Measurements from ENCODE around the gene SLC6A18. TPM values are rescaled to one million over a fixed set of nuclear protein-coding genes. Genes with fewer than 3 reads are reported as not detected.

The SLC6A18 gene
- total and polyA plus RNA-seq, 2 donors from 2014 or later, result 1.5 TPM; not detected in 1

GRCh38 chr5:1257841-1258240 is 32.7 kb downstream of the SLC6A18 start:
- Histone ChIP-seq H3K27ac (ENCODE audit: low read depth in 2 of 2, low read length in 2 of 2) (no peak overlapping the region), H3K27me3 (ENCODE audit: control insufficient read depth, insufficient read depth, low read length) (no peaks in the 10 kb centered on the region), H3K9ac (ENCODE audit: low read length in 3 of 3) (no peak overlapping the region), H3K4me3 (ENCODE audit: low read length in 3 of 3) (no peak overlapping the region), H3K36me3 (ENCODE audit: control insufficient read depth in 2 of 3, insufficient read depth in 3 of 3, low read length in 3 of 3) (no peaks in the 10 kb centered on the region), H3K9me3 (ENCODE audit: control insufficient read depth in 2 of 3, insufficient read depth in 1 of 3, low read length in 3 of 3) (peaks cover 0 to 16% (median 0%) of the 10 kb centered on the region in 3 donors), H3K4me1 (ENCODE audit: control insufficient read depth in 2 of 3, insufficient read depth in 2 of 3, low read depth in 1 of 3, low read length in 3 of 3) (no peaks in the 10 kb centered on the region)
- intact Hi-C loops (cut with DNase I), result no loop called here
- no peak for FAIRE-seq
- TF ChIP-seq CTCF (IDR thresholded peaks at IDR 0.05; ENCODE audit: borderline replicate concordance, extremely low read depth, insufficient read depth), result no peak
- no peak for DNase-seq

GRCh38 chr5:1259806-1260480 is 34.8 kb downstream of the SLC6A18 start:
- DNase-seq (no peak), FAIRE-seq (no peak)
- Histone ChIP-seq H3K4me3 (ENCODE audit: low read length in 3 of 3) (no peak overlapping the region), H3K9me3 (ENCODE audit: control insufficient read depth in 2 of 3, insufficient read depth in 1 of 3, low read length in 3 of 3) (peaks cover 0 to 16% (median 0%) of the 10 kb centered on the region in 3 donors), H3K9ac (ENCODE audit: low read length in 3 of 3) (no peak overlapping the region), H3K27ac (ENCODE audit: low read depth in 2 of 2, low read length in 2 of 2) (no peak overlapping the region), H3K36me3 (ENCODE audit: control insufficient read depth in 2 of 3, insufficient read depth in 3 of 3, low read length in 3 of 3) (no peaks in the 10 kb centered on the region), H3K27me3 (ENCODE audit: control insufficient read depth, insufficient read depth, low read length) (no peaks in the 10 kb centered on the region), H3K4me1 (ENCODE audit: control insufficient read depth in 2 of 3, insufficient read depth in 2 of 3, low read depth in 1 of 3, low read length in 3 of 3) (no peaks in the 10 kb centered on the region)
- intact Hi-C loops (cut with DNase I), result no loop called here
- TF ChIP-seq CTCF (IDR thresholded peaks at IDR 0.05; ENCODE audit: borderline replicate concordance, extremely low read depth, insufficient read depth), result no peak

GRCh38 chr5:1261643-1262042 is 36.5 kb downstream of the SLC6A18 start:
- Histone ChIP-seq H3K36me3 (ENCODE audit: control insufficient read depth in 2 of 3, insufficient read depth in 3 of 3, low read length in 3 of 3) (no peaks in the 10 kb centered on the region), H3K27me3 (ENCODE audit: control insufficient read depth, insufficient read depth, low read length) (no peaks in the 10 kb centered on the region), H3K4me1 (ENCODE audit: control insufficient read depth in 2 of 3, insufficient read depth in 2 of 3, low read depth in 1 of 3, low read length in 3 of 3) (no peaks in the 10 kb centered on the region), H3K9ac (ENCODE audit: low read length in 3 of 3) (no peak overlapping the region), H3K4me3 (ENCODE audit: low read length in 3 of 3) (no peak overlapping the region), H3K9me3 (ENCODE audit: control insufficient read depth in 2 of 3, insufficient read depth in 1 of 3, low read length in 3 of 3) (peaks cover 0 to 16% (median 0%) of the 10 kb centered on the region in 3 donors), H3K27ac (ENCODE audit: low read depth in 2 of 2, low read length in 2 of 2) (no peak overlapping the region)
- intact Hi-C loops (cut with DNase I), result no loop called here
- TF ChIP-seq CTCF (IDR thresholded peaks at IDR 0.05; ENCODE audit: borderline replicate concordance, extremely low read depth, insufficient read depth), result no peak
- DNase-seq (no peak), FAIRE-seq (no peak)

Measured in kidney (tissue), 14 donors.